Neural progenitor cell (in vitro differentiated cells): Measurements from ENCODE around the gene PTPRG. TPM values are rescaled to one million over a fixed set of nuclear protein-coding genes. Genes with fewer than 3 reads are reported as not detected.

Experiments used
- DNase-seq: peaks from one replicate; pipeline ENCODE4 v3.0.0-alpha.2; 2016; ENCODE audit warnings: low spot score
- H2AFZ ChIP-seq: fragments of 200-600 bp; sonication (generic); replicated peaks from 2 replicates; pipeline ENCODE4 v1.6.1; 2016; ENCODE audit warnings: antibody characterized with exemption
- H3F3A ChIP-seq: fragments of 200-600 bp; sonication (generic); 2 replicates; pipeline ENCODE4 v1.6.1; 2016; ENCODE audit warnings: antibody characterized with exemption, low read depth
- H3K27ac ChIP-seq: fragments of 200-600 bp; sonication (generic); 2 replicates; pipeline ENCODE4 v1.5.1; 2016; ENCODE audit warnings: mild to moderate bottlenecking
- H3K27me3 ChIP-seq: fragments of 200-600 bp; sonication (generic); 2 replicates; pipeline ENCODE4 v1.6.1; 2016; ENCODE audit warnings: mild to moderate bottlenecking, moderate library complexity
- H3K36me3 ChIP-seq: fragments of 200-600 bp; sonication (generic); 2 replicates; pipeline ENCODE4 v1.5.1; 2016
- H3K4me1 ChIP-seq: fragments of 200-600 bp; sonication (generic); 2 replicates; pipeline ENCODE4 v1.6.1; 2016; ENCODE audit warnings: mixed run types
- H3K4me2 ChIP-seq: fragments of 200-600 bp; sonication (generic); 2 replicates; pipeline ENCODE4 v1.6.1; 2016
- H3K4me3 ChIP-seq: fragments of 200-600 bp; sonication (generic); 2 replicates; pipeline ENCODE4 v1.5.1; 2016
- H3K79me2 ChIP-seq: fragments of 200-600 bp; sonication (generic); 2 replicates; pipeline ENCODE4 v1.6.1; 2016; ENCODE audit warnings: low read depth
- H3K9ac ChIP-seq: fragments of 200-600 bp; sonication (generic); 2 replicates; pipeline ENCODE4 v1.6.1; 2016
- H3K9me3 ChIP-seq: fragments of 200-600 bp; sonication (generic); 2 replicates; pipeline ENCODE4 v1.5.1; 2016; ENCODE audit warnings: low read depth
- H4K20me1 ChIP-seq: fragments of 200-600 bp; sonication (generic); 2 replicates; pipeline ENCODE4 v1.6.1; 2016; ENCODE audit warnings: low read depth
- H3K27ac Mint-ChIP-seq: 3 replicates; pipeline ENCODE4 v1.8.0; 2021; ENCODE audit warnings: mixed read lengths
- H3K27me3 Mint-ChIP-seq: 2 replicates; pipeline ENCODE4 v1.8.0; 2022; ENCODE audit warnings: low read depth, mild to moderate bottlenecking, inconsistent platforms, moderate library complexity, mixed read lengths; ENCODE audit not compliant: insufficient read depth
- H3K36me3 Mint-ChIP-seq: 3 replicates; pipeline ENCODE4 v1.8.0; 2021; ENCODE audit warnings: mixed read lengths
- H3K4me1 Mint-ChIP-seq: 3 replicates; pipeline ENCODE4 v1.8.0; 2021; ENCODE audit warnings: mixed read lengths
- H3K4me3 Mint-ChIP-seq: 3 replicates; pipeline ENCODE4 v1.8.0; 2021; ENCODE audit warnings: mild to moderate bottlenecking, moderate library complexity, mixed read lengths
- H3K9me3 Mint-ChIP-seq: 3 replicates; pipeline ENCODE4 v1.8.0; 2020; ENCODE audit warnings: mixed read lengths
- CTCF ChIP-seq: fragments of 200-600 bp; sonication (generic); IDR thresholded peaks from 2 replicates; pipeline ENCODE4 v1.5.1; 2017; ENCODE audit warnings: antibody characterized with exemption, mild to moderate bottlenecking
- EZH2 ChIP-seq: fragments of 200-600 bp; sonication (generic); IDR thresholded peaks from 2 replicates; pipeline ENCODE4 v1.6.1; 2017; ENCODE audit warnings: antibody characterized with exemption, mild to moderate bottlenecking, moderate library complexity
- EZH2phosphoT487 ChIP-seq: fragments of 200-600 bp; sonication (generic); IDR thresholded peaks from 2 replicates; pipeline ENCODE4 v1.6.1; 2017; ENCODE audit warnings: antibody characterized with exemption
- total RNA-seq: library from RNA; depleted of rRNA; stranded (reverse); fragments of >200 nt; gene quantifications from 2 replicates; pipeline ENCODE4 v1.2.3, GENCODE V29; 2015; ENCODE audit warnings: low replicate concordance

The PTPRG gene
- total RNA-seq, 1 donor from 2014 or later, result 65.3 TPM

DNA sequence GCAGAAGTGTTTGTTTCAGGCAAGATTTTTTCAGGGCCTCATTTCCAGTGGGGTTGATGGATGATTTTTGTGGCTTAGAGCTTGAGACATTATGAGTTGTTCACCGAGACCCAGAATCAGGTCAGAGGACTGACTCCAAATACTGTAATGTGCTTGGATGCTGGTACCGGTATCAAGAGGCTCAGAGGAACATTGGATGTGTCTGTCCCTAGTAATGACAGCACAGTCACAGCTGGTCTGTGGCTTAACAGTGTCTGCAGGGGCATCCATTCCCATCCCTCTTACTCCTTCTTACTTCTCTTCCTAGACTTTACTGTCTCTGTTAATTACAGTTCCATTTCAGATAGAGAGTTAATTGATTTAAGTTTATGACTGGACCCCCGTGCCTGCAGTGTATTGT, 107.8 kb downstream of the PTPRG start:
- peaks cover 2% of the 10 kb centered on the region for H3K27me3 Mint-ChIP-seq
- no peak overlapping the region for H3K4me3 ChIP-seq
- no peak overlapping the region for H3K4me3 Mint-ChIP-seq
- H3K27ac Mint-ChIP-seq, result no peak overlapping the region
- H3K9me3 ChIP-seq, result no peaks in the 10 kb centered on the region
- peaks cover 81% of the 10 kb centered on the region for H3K79me2 ChIP-seq
- no peaks in the 10 kb centered on the region for H3K36me3 ChIP-seq
- peaks cover 21% of the 10 kb centered on the region for H3K9me3 Mint-ChIP-seq
- H3K4me2 ChIP-seq, result no peak overlapping the region
- H4K20me1 ChIP-seq, result peaks cover 59% of the 10 kb centered on the region
- H3K4me1 Mint-ChIP-seq, result peaks cover 28% of the 10 kb centered on the region
- H3K9ac ChIP-seq, result no peak overlapping the region
- no peaks in the 10 kb centered on the region for H3K4me1 ChIP-seq
- H3K36me3 Mint-ChIP-seq, result peaks cover 6% of the 10 kb centered on the region
- H2AFZ ChIP-seq, result no peak overlapping the region
- no peak for TF ChIP-seq EZH2phosphoT487
- TF ChIP-seq EZH2, result no peak
- no peak for TF ChIP-seq CTCF
- no peaks in the 10 kb centered on the region for H3F3A ChIP-seq
- no peak for DNase-seq
- no peak overlapping the region for H3K27ac ChIP-seq
- no peaks in the 10 kb centered on the region for H3K27me3 ChIP-seq

- DNase-seq, result no peak
- peaks cover 77% of the 10 kb centered on the region for H3K79me2 ChIP-seq
- no peaks in the 10 kb centered on the region for H3K27me3 ChIP-seq
- Mint-ChIP-seq H3K9me3 (peaks cover 21% of the 10 kb centered on the region), H3K4me1 (peaks cover 32% of the 10 kb centered on the region), H3K4me3 (no peak overlapping the region), H3K27me3 (peaks cover 2% of the 10 kb centered on the region), H3K36me3 (peaks cover 6% of the 10 kb centered on the region), H3K27ac (no peak overlapping the region)
- H2AFZ ChIP-seq, result no peak overlapping the region
- H3K4me1 ChIP-seq, result no peaks in the 10 kb centered on the region
- no peaks in the 10 kb centered on the region for H3K9me3 ChIP-seq
- H4K20me1 ChIP-seq, result peaks cover 54% of the 10 kb centered on the region
- no peak overlapping the region for H3K4me3 ChIP-seq
- TF ChIP-seq EZH2 (no peak), EZH2phosphoT487 (no peak)
- H3K4me2 ChIP-seq, result no peak overlapping the region
- no peak overlapping the region for H3K9ac ChIP-seq
- H3K27ac ChIP-seq, result no peak overlapping the region
- H3K36me3 ChIP-seq, result no peaks in the 10 kb centered on the region
- no peaks in the 10 kb centered on the region for H3F3A ChIP-seq
Observed at GRCh38 chr3:61669668-61670299, 108.4 kb downstream of the PTPRG start.

DNA sequence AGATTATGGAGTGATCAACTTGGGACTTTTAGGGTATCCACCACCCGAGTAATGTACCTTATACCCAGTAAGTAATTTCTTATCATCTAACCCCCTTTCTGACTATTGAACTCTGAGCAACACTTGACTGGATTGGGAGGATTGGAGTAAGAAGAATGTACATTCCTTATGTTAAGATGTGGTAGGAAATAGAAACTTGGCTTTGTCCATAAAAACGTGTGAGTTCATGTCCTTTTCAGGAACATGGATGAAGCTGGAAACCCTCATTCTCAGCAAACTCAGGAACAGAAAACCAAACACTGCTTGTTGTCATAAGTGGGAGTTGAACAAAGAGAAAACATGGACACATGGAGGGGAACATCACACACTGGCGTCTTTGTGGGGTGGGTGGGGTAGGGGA, 112.3 kb downstream of the PTPRG start:
- no peak overlapping the region for H3K4me3 Mint-ChIP-seq
- Histone ChIP-seq H3K27ac (no peak overlapping the region), H3F3A (no peaks in the 10 kb centered on the region), H2AFZ (no peak overlapping the region), H3K4me2 (no peak overlapping the region), H3K9me3 (no peaks in the 10 kb centered on the region), H3K9ac (no peak overlapping the region), H3K27me3 (no peaks in the 10 kb centered on the region), H3K4me3 (no peak overlapping the region), H3K4me1 (peaks cover 10% of the 10 kb centered on the region), H3K79me2 (peaks cover 74% of the 10 kb centered on the region), H3K36me3 (no peaks in the 10 kb centered on the region), H4K20me1 (peaks cover 31% of the 10 kb centered on the region)
- TF ChIP-seq EZH2phosphoT487, result no peak
- TF ChIP-seq CTCF, result no peak
- TF ChIP-seq EZH2, result no peak
- H3K4me1 Mint-ChIP-seq, result peaks cover 28% of the 10 kb centered on the region
- no peak for DNase-seq
- peaks cover 24% of the 10 kb centered on the region for H3K9me3 Mint-ChIP-seq
- H3K27ac Mint-ChIP-seq, result peak overlapping the region; percentile 22
- peaks cover 6% of the 10 kb centered on the region for H3K36me3 Mint-ChIP-seq
- peaks cover 4% of the 10 kb centered on the region for H3K27me3 Mint-ChIP-seq

- H3K79me2 ChIP-seq, result peaks cover 74% of the 10 kb centered on the region
- H3K27ac Mint-ChIP-seq, result no peak overlapping the region
- H3K27me3 ChIP-seq, result no peaks in the 10 kb centered on the region
- H2AFZ ChIP-seq, result no peak overlapping the region
- no peaks in the 10 kb centered on the region for H3K36me3 ChIP-seq
- no peak for DNase-seq
- peaks cover 10% of the 10 kb centered on the region for H3K4me1 ChIP-seq
- peaks cover 3% of the 10 kb centered on the region for H3K27me3 Mint-ChIP-seq
- H3K9me3 ChIP-seq, result no peaks in the 10 kb centered on the region
- H3K4me1 Mint-ChIP-seq, result peaks cover 21% of the 10 kb centered on the region
- H4K20me1 ChIP-seq, result peaks cover 31% of the 10 kb centered on the region
- no peak overlapping the region for H3K4me2 ChIP-seq
- no peak overlapping the region for H3K27ac ChIP-seq
- no peaks in the 10 kb centered on the region for H3F3A ChIP-seq
- TF ChIP-seq CTCF, result no peak
- H3K4me3 Mint-ChIP-seq, result no peak overlapping the region
- no peak overlapping the region for H3K9ac ChIP-seq
- peaks cover 21% of the 10 kb centered on the region for H3K9me3 Mint-ChIP-seq
- H3K4me3 ChIP-seq, result no peak overlapping the region
- H3K36me3 Mint-ChIP-seq, result peaks cover 6% of the 10 kb centered on the region
Observed at GRCh38 chr3:61674596-61674995, 113.2 kb downstream of the PTPRG start.
